Neural cell (in vitro differentiated cells): Measurements from ENCODE around the gene DCTN3.

ENCODE experiments used
- EP300 ChIP-seq: fragments of 450-650 bp; conservative IDR thresholded peaks from 2 replicates; pipeline ENCODE4 v1.6.1; 2014; ENCODE audit warnings: antibody characterized with exemption, mild to moderate bottlenecking, moderate library complexity; ENCODE audit not compliant: poor library complexity, severe bottlenecking
- EZH2 ChIP-seq: fragments of 200-600, 300-800 bp; shearing (Covaris generic), sonication (generic); IDR thresholded peaks from 2 replicates; pipeline ENCODE4 v1.6.1; 2014; ENCODE audit warnings: antibody characterized with exemption, low read length, borderline replicate concordance, mild to moderate bottlenecking; ENCODE audit not compliant: insufficient read depth, poor library complexity, severe bottlenecking
- POLR2AphosphoS5 ChIP-seq: IDR thresholded peaks from 2 replicates; pipeline ENCODE4 v1.6.1; 2012
- RAD21 ChIP-seq: fragments of 450-650 bp; conservative IDR thresholded peaks from 2 replicates; pipeline ENCODE4 v1.6.1; 2014; ENCODE audit warnings: antibody characterized with exemption, mild to moderate bottlenecking, moderate library complexity
- SMC3 ChIP-seq: fragments of 450-650 bp; conservative IDR thresholded peaks from 2 replicates; pipeline ENCODE4 v1.6.1; 2014; ENCODE audit warnings: antibody characterized with exemption, mild to moderate bottlenecking, moderate library complexity; ENCODE audit not compliant: poor library complexity
- TAF1 ChIP-seq: IDR thresholded peaks from 2 replicates; pipeline ENCODE4 v1.6.1; 2012; ENCODE audit warnings: low read depth
- TF ChIP-seq, protein P1 (sequence below): fragments of 450-650 bp; IDR thresholded peaks from 2 replicates; pipeline ENCODE4 v1.5.1; 2014; ENCODE audit warnings: antibody characterized with exemption, mild to moderate bottlenecking, moderate library complexity; ENCODE audit not compliant: poor library complexity, severe bottlenecking
- TF ChIP-seq, protein P2 (sequence below): IDR thresholded peaks from 2 replicates; pipeline ENCODE4 v1.6.1; 2012; ENCODE audit warnings: borderline replicate concordance

DNA sequence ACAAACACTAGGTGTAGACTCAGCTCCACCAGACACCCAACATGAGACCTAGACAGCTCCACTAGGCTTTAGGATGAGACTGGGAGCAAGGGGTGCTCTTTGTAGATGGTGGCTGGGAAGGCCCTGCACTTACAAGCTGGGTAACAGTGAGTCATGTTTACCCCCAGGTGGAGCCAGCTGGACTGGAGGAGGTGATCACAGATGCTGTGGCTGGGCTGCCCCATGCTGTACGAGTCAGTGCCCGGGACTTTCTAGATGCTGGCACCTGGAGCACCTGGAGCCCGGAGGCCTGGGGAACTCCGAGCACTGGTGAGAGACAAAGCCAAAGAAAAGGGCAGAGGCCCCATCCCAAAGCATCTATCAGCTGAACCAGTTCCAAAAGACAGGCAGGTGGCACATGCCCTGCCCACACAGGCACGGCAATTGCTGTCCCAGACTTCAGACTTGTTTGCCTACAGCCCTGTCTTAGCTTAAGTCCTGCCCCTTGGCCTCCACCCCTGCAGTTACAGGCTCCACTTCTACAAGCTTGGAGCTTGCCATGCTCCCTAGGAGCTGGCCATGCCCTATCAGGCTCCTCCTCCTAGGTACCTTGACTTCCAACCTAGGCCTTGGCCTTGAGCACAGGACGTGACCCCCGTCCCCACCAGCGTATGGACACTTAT, 39.4 kb upstream of the DCTN3 start:
- TF ChIP-seq RAD21 = no peak
- TF ChIP-seq, protein P1, sequence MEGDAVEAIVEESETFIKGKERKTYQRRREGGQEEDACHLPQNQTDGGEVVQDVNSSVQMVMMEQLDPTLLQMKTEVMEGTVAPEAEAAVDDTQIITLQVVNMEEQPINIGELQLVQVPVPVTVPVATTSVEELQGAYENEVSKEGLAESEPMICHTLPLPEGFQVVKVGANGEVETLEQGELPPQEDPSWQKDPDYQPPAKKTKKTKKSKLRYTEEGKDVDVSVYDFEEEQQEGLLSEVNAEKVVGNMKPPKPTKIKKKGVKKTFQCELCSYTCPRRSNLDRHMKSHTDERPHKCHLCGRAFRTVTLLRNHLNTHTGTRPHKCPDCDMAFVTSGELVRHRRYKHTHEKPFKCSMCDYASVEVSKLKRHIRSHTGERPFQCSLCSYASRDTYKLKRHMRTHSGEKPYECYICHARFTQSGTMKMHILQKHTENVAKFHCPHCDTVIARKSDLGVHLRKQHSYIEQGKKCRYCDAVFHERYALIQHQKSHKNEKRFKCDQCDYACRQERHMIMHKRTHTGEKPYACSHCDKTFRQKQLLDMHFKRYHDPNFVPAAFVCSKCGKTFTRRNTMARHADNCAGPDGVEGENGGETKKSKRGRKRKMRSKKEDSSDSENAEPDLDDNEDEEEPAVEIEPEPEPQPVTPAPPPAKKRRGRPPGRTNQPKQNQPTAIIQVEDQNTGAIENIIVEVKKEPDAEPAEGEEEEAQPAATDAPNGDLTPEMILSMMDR = no peak
- no peak for TF ChIP-seq EZH2
- no peak for TF ChIP-seq POLR2AphosphoS5
- no peak for TF ChIP-seq EP300
- TF ChIP-seq, protein P2, sequence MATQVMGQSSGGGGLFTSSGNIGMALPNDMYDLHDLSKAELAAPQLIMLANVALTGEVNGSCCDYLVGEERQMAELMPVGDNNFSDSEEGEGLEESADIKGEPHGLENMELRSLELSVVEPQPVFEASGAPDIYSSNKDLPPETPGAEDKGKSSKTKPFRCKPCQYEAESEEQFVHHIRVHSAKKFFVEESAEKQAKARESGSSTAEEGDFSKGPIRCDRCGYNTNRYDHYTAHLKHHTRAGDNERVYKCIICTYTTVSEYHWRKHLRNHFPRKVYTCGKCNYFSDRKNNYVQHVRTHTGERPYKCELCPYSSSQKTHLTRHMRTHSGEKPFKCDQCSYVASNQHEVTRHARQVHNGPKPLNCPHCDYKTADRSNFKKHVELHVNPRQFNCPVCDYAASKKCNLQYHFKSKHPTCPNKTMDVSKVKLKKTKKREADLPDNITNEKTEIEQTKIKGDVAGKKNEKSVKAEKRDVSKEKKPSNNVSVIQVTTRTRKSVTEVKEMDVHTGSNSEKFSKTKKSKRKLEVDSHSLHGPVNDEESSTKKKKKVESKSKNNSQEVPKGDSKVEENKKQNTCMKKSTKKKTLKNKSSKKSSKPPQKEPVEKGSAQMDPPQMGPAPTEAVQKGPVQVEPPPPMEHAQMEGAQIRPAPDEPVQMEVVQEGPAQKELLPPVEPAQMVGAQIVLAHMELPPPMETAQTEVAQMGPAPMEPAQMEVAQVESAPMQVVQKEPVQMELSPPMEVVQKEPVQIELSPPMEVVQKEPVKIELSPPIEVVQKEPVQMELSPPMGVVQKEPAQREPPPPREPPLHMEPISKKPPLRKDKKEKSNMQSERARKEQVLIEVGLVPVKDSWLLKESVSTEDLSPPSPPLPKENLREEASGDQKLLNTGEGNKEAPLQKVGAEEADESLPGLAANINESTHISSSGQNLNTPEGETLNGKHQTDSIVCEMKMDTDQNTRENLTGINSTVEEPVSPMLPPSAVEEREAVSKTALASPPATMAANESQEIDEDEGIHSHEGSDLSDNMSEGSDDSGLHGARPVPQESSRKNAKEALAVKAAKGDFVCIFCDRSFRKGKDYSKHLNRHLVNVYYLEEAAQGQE = no peak
- no peak for TF ChIP-seq SMC3
- no peak for TF ChIP-seq TAF1
